ENCODE data around the gene CSTA. TPM values are rescaled to one million over a fixed set of nuclear protein-coding genes. Genes with fewer than 3 reads are reported as not detected.

The CSTA gene
- total RNA-seq, 1 donor from 2014 or later = not detected

DNA sequence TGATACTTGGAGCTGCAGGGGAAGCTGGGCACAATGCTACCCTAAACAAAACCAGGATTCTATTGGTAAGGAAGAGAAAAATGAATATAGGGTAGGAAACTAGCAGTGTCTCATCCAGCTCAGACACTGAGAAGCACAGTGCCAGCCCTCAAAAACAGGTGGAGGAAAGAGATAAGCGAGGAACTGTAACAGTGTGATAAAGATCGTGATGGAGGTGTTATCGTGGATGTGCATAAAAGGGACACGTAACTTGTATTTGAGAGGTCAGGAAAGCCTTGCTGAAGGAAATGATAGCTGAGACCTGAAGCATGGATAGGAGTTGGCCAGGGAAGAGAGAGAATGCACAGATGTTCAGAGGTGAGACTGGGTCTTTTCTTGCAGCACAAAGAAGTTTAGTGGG, 30.6 kb downstream of the CSTA start:
- Histone ChIP-seq H3K27me3 (ENCODE audit: control insufficient read depth, insufficient read depth, low read length) (no peaks in the 10 kb centered on the region), H3K36me3 (ENCODE audit: control insufficient read depth, insufficient read depth, low read length) (no peaks in the 10 kb centered on the region), H3K4me3 (ENCODE audit: low read depth, low read length) (no peak overlapping the region)
- no peak for DNase-seq (ENCODE audit: low read depth)
- TF ChIP-seq, protein P1, sequence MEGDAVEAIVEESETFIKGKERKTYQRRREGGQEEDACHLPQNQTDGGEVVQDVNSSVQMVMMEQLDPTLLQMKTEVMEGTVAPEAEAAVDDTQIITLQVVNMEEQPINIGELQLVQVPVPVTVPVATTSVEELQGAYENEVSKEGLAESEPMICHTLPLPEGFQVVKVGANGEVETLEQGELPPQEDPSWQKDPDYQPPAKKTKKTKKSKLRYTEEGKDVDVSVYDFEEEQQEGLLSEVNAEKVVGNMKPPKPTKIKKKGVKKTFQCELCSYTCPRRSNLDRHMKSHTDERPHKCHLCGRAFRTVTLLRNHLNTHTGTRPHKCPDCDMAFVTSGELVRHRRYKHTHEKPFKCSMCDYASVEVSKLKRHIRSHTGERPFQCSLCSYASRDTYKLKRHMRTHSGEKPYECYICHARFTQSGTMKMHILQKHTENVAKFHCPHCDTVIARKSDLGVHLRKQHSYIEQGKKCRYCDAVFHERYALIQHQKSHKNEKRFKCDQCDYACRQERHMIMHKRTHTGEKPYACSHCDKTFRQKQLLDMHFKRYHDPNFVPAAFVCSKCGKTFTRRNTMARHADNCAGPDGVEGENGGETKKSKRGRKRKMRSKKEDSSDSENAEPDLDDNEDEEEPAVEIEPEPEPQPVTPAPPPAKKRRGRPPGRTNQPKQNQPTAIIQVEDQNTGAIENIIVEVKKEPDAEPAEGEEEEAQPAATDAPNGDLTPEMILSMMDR (IDR thresholded peaks at IDR 0.05; ENCODE audit: insufficient read depth, low read length, poor library complexity, severe bottlenecking) = no peak

DNA sequence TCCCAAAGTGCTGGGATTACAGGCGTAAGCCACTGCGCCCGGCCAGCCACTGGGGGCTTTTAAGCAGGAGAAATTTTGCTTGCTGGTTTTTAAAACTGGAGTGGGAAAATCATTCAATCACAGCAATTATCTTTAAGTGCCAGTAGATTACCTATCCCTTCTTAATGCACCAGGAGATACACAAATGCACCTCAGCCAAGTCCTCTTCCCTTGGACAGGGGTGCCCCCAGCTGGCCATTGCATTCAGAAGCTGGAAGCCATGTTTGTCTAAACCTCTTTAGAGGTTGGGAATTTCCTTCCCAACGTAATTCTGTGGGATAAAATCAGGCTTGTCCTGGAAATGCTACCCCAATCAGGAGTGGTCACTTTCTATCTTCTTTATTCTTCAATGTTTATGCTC, 31.4 kb downstream of the CSTA start:
- Histone ChIP-seq H3K4me3 (ENCODE audit: low read depth, low read length) (no peak overlapping the region), H3K27me3 (ENCODE audit: control insufficient read depth, insufficient read depth, low read length) (no peaks in the 10 kb centered on the region), H3K36me3 (ENCODE audit: control insufficient read depth, insufficient read depth, low read length) (no peaks in the 10 kb centered on the region)
- no peak for DNase-seq (ENCODE audit: low read depth)
- TF ChIP-seq, protein P1 (IDR thresholded peaks at IDR 0.05; ENCODE audit: insufficient read depth, low read length, poor library complexity, severe bottlenecking) = peak; percentile 46

DNA sequence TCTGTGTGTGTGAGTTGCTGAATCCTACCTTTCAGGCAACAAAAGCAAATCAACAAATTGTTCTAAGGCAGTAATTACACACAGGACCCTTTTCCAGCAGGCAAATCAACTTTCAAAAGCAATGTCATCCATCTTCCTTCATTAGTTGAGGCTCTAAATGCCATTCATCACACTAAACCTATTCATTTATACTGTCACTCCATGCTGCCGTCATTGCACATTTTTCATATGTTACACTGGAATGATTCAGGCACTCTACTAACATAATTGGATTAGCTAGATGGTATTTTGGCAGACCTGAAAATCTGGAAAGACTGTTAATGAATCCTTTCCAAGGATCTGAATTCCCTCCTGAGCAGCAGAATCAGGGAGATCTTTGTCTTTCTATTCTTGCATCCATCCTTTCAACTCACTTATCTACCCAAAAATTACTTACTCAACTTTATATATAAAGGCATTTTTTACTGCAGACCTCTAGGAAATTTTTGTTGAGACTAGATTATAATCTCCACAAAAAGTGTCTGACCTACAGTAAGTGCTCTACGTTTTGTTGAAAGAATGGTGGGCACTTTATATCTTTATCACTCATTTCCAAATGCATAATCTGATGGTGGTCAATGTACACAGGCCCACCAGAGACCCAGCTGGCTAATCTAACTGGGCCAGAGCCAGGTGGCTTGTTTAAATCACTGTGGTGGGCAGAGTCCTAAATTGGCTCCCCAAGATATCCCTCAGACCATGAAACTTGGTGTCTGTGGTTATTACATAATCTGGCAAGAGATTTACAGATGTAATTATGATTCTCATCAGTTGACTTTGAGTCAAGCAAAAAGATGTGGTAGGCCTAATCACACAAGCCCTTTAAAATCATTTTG, 33.0 kb downstream of the CSTA start:
- DNase-seq (ENCODE audit: low read depth) = no peak

DNA sequence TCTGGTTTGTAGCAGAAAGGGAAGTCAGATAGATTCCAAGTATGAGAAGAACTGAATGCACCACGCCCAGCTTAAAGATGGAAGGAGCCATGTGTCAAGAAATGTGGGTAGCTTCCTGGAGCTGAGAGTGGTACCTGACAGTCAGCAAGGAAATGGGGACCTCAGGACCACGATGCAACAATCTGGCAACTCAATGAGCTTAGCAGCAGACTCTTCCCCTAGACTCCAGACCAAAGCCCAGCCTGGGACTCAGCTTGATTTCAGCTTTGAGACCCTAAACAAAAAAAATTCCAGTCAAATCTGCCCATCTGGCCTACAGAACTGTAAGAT, 33.6 kb downstream of the CSTA start:
- no peak for DNase-seq (ENCODE audit: low read depth)
- Histone ChIP-seq H3K4me3 (ENCODE audit: low read depth, low read length) (no peak overlapping the region), H3K27me3 (ENCODE audit: control insufficient read depth, insufficient read depth, low read length) (no peaks in the 10 kb centered on the region), H3K36me3 (ENCODE audit: control insufficient read depth, insufficient read depth, low read length) (no peaks in the 10 kb centered on the region)
- TF ChIP-seq, protein P1 (IDR thresholded peaks at IDR 0.05; ENCODE audit: insufficient read depth, low read length, poor library complexity, severe bottlenecking) = no peak

More for the DNA sequence above, 33.0 kb downstream of the CSTA start:
- Histone ChIP-seq H3K36me3 (ENCODE audit: control insufficient read depth, insufficient read depth, low read length) (no peaks in the 10 kb centered on the region), H3K27me3 (ENCODE audit: control insufficient read depth, insufficient read depth, low read length) (no peaks in the 10 kb centered on the region), H3K4me3 (ENCODE audit: low read depth, low read length) (no peak overlapping the region)
- TF ChIP-seq, protein P1 (IDR thresholded peaks at IDR 0.05; ENCODE audit: insufficient read depth, low read length, poor library complexity, severe bottlenecking) = no peak

DNA sequence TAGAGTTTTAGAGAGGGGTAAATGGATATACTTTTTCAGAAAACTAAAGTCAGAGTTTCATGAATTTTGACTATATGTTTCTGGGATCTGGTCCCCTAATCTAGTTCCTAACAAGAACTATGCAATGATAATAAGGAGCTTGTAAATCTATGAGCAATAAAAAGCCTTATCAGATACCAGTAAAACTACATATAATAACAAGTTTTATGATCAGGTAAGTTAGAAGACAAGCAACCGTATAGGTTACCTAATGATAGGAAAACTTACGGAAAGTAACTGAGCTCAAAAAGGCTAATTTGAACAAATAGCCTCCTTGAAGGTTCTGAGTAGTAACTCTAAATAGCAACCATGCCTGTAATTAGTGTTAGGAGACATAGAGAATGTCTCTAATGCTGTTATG, 37.0 kb downstream of the CSTA start:
- TF ChIP-seq, protein P1 (IDR thresholded peaks at IDR 0.05; ENCODE audit: insufficient read depth, low read length, poor library complexity, severe bottlenecking) = no peak
- no peak for DNase-seq (ENCODE audit: low read depth)
- no peak overlapping the region for H3K4me3 ChIP-seq (ENCODE audit: low read depth, low read length)
- H3K36me3 ChIP-seq (ENCODE audit: control insufficient read depth, insufficient read depth, low read length) = peaks cover 2% of the 10 kb centered on the region
- H3K27me3 ChIP-seq (ENCODE audit: control insufficient read depth, insufficient read depth, low read length) = no peaks in the 10 kb centered on the region

DNA sequence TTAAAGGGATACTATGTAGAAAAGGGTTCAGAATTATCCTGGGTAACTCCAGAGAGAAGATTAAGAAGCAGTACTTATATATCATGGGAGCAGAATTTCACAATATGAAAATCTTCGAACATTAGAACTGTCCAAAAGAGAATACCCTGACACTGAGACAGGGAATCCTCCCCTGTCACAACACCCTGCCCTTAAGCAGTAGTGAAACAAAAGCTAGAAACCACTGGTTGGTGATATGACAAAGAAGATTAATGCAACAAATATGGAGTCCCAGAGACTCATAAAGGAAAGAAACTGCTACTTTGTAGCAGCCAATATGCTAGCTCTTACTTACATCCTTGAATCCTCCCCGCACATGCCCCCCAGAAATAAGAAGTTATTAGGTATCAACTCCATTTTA, 39.4 kb downstream of the CSTA start:
- no peak overlapping the region for H3K4me3 ChIP-seq (ENCODE audit: low read depth, low read length)
- TF ChIP-seq, protein P1 (IDR thresholded peaks at IDR 0.05; ENCODE audit: insufficient read depth, low read length, poor library complexity, severe bottlenecking) = no peak
- H3K36me3 ChIP-seq (ENCODE audit: control insufficient read depth, insufficient read depth, low read length) = peaks cover 2% of the 10 kb centered on the region
- DNase-seq (ENCODE audit: low read depth) = no peak
- no peaks in the 10 kb centered on the region for H3K27me3 ChIP-seq (ENCODE audit: control insufficient read depth, insufficient read depth, low read length)
